T-helper 1 cell treated with Interleukin-12 subunit alpha and Interleukin-12 subunit beta and Interleukin-4 antibody, amounts not matched to agents 30 μg/mL and 1 μg/mL, for 36 hours (primary cell): ENCODE data around the gene EMCN.

ENCODE experiments used
- H3K27ac Mint-ChIP-seq: one replicate; pipeline ENCODE4 v1.8.0; 2021; ENCODE audit warnings: mild to moderate bottlenecking, mixed read lengths
- H3K27me3 Mint-ChIP-seq: one replicate; pipeline ENCODE4 v1.8.0; 2021; ENCODE audit warnings: low read depth, mixed read lengths
- H3K36me3 Mint-ChIP-seq: one replicate; pipeline ENCODE4 v1.8.0; 2021; ENCODE audit warnings: low read depth, mixed read lengths
- H3K4me1 Mint-ChIP-seq: one replicate; pipeline ENCODE4 v1.8.0; 2021; ENCODE audit warnings: low read depth, mixed read lengths
- H3K4me3 Mint-ChIP-seq: one replicate; pipeline ENCODE4 v1.8.0; 2021; ENCODE audit warnings: mild to moderate bottlenecking, moderate library complexity, mixed read lengths
- H3K9me3 Mint-ChIP-seq: one replicate; pipeline ENCODE4 v1.8.0; 2021; ENCODE audit warnings: mixed read lengths

Gene EMCN

DNA sequence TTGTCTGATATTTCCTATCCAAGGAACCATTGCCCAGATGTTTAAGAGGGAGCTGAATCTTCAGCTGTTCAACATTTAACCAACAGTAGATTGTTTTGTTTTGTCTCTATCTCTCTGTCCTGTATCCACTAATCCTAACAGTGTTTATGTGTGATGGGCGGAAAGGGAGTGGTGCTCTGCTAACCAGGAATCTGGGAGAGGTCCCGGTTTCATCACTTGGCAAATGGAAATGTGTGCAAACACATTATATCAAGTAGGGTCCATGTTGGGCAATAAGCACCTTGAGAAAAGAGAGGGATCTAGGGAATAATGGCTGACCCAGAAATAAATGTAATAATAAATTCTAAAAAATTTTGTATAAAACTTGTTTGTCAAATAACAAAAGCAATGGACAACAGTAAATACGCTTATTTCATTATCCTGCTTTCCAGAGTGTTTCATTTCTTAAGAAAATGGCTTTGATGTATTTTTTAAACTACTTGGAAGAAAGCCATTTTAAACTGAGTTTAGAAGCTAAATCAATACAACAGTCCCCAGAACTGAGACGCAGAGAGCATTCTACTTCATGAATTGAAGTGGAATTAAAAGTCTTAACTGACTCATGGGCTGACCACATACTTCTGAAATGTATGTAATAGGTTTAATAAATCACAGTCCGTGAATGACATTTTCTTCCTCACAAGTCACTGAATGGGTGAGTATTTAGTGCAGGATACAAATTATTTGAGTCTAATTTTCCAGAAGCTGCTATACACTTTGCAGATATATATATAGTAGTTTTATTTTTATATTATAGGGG, 55.8 kb downstream of the EMCN start:
- H3K27me3 Mint-ChIP-seq, result no peaks in the 10 kb centered on the region
- H3K27ac Mint-ChIP-seq, result no peak overlapping the region
- no peaks in the 10 kb centered on the region for H3K36me3 Mint-ChIP-seq
- H3K9me3 Mint-ChIP-seq, result peaks cover 13% of the 10 kb centered on the region
- no peak overlapping the region for H3K4me3 Mint-ChIP-seq
- peaks cover 11% of the 10 kb centered on the region for H3K4me1 Mint-ChIP-seq

DNA sequence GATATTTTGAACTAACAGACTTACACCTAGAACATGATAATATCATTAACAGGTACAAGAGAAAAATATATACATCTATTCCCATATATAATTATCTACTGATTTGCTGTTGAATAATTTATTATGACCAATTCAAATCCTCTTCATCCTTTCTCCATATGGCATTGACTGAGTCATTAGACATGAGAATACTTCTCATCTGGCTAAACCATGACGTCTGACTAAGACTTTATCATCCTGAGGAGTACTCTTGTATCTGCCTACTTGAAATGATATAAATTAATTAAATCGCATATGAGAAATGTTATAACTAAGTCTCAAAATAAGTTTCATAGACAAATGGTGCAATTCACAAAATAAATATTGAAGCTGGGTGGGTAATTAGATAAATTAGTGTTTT, 67.4 kb downstream of the EMCN start:
- H3K9me3 Mint-ChIP-seq, result peaks cover under 1% of the 10 kb centered on the region
- H3K4me1 Mint-ChIP-seq, result no peaks in the 10 kb centered on the region
- H3K27me3 Mint-ChIP-seq, result peaks cover 7% of the 10 kb centered on the region
- no peak overlapping the region for H3K27ac Mint-ChIP-seq
- H3K4me3 Mint-ChIP-seq, result no peak overlapping the region
- H3K36me3 Mint-ChIP-seq, result no peaks in the 10 kb centered on the region

DNA sequence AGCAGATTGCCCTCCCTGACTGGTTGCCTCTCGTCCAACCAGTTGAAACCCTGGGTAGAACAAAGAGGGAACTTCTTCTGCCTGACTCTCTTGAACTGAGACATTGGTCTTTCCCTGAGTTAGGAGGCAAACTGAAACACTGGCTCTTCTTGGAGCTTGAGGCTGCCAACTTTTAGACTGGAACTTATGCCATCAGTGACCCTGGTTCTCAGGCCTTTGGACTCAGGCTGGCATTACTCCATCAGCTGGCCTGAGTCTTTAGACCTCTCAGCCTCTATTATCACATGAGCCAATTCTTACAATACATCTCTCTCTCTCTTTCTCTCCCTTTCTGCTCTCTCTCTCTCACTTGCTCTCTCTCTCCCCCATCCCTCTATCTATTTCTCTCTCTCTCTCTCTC, 86.4 kb downstream of the EMCN start:
- peaks cover 6% of the 10 kb centered on the region for H3K9me3 Mint-ChIP-seq
- H3K27ac Mint-ChIP-seq, result no peak overlapping the region
- peaks cover 4% of the 10 kb centered on the region for H3K27me3 Mint-ChIP-seq
- H3K4me1 Mint-ChIP-seq, result peaks cover 5% of the 10 kb centered on the region
- no peaks in the 10 kb centered on the region for H3K36me3 Mint-ChIP-seq
- H3K4me3 Mint-ChIP-seq, result no peak overlapping the region

DNA sequence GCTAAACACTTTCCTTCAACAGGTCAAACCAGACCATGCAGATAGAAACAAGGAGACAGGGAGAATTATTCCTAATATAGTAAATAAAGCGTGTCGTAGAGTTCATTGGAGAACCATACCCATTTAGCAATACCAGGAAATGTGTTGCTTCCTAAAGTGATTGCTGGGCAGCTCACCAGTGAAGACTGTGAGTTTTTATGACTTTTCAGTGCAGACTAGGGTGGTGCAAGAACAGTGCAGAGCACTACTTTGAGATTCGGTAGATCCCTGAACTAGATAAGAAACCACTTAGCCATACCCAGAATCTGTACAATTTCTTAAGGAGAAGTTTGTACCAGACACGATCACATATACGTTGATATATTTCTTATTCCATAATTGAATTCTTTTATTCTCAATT, 87.4 kb downstream of the EMCN start:
- no peak overlapping the region for H3K27ac Mint-ChIP-seq
- no peak overlapping the region for H3K4me3 Mint-ChIP-seq
- H3K27me3 Mint-ChIP-seq, result peaks cover 4% of the 10 kb centered on the region
- peaks cover 6% of the 10 kb centered on the region for H3K9me3 Mint-ChIP-seq
- H3K36me3 Mint-ChIP-seq, result no peaks in the 10 kb centered on the region
- H3K4me1 Mint-ChIP-seq, result peaks cover 5% of the 10 kb centered on the region

DNA sequence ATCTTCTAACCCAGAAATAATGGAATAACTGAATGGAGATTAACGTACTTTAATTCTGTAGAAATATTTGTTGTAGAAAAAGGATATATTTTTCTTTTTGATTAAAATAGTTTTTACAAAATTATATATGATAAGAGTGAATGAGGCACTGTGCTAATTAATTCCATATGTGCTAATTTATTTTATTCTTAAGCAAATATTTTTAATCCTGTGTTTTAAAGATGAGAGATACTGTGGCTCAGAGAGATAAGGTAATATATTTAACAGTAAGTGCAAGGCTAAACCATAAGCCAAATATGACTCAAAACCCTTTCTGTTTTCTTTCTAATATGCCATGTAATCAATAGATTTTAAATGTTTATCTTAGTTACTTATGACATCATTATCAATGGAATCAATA, 88.2 kb downstream of the EMCN start:
- H3K4me1 Mint-ChIP-seq, result peaks cover 5% of the 10 kb centered on the region
- H3K27ac Mint-ChIP-seq, result no peak overlapping the region
- no peak overlapping the region for H3K4me3 Mint-ChIP-seq
- H3K9me3 Mint-ChIP-seq, result peaks cover 6% of the 10 kb centered on the region
- H3K36me3 Mint-ChIP-seq, result no peaks in the 10 kb centered on the region
- H3K27me3 Mint-ChIP-seq, result peaks cover 4% of the 10 kb centered on the region

DNA sequence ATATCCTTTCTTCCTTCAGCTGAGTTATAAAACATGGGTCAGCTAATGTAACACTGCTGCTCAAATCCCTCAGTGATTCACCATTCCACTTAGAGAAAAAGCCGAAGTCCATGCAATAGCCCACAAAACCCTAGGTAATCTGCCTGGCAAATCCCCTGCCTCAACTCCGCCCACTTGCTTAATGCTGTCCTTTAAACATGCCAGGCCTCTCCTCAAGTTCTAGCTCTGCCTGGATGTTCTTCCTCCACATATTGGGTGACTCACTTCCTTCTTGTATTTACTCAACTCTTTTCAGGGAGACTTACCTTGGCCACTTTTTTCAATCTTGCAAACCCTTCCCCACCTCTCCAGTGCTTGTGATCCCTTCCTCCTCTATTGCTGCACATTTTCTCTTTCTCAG, 89.8 kb downstream of the EMCN start:
- peaks cover 5% of the 10 kb centered on the region for H3K4me1 Mint-ChIP-seq
- H3K9me3 Mint-ChIP-seq, result no peaks in the 10 kb centered on the region
- no peak overlapping the region for H3K27ac Mint-ChIP-seq
- H3K36me3 Mint-ChIP-seq, result no peaks in the 10 kb centered on the region
- H3K27me3 Mint-ChIP-seq, result no peaks in the 10 kb centered on the region
- no peak overlapping the region for H3K4me3 Mint-ChIP-seq

DNA sequence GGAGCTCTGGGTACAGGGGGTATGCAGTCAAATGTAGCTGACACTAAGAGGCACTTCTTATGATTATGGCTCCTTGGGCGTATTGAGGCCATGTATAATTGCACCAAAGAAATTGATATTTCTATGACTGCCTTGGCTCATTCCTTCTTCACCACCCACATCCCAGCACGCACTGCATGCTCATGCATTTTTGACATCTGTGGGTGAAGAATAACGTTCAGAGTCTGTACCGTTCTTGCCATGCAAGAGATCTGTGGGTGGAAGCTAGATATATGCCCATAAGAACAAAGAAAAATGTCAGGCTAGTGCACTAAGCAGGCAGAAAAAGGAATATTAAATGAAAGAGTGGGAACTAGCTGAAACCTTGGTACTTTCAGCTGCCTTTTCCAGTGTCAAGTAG, 93.4 kb downstream of the EMCN start:
- peaks cover 3% of the 10 kb centered on the region for H3K4me1 Mint-ChIP-seq

DNA sequence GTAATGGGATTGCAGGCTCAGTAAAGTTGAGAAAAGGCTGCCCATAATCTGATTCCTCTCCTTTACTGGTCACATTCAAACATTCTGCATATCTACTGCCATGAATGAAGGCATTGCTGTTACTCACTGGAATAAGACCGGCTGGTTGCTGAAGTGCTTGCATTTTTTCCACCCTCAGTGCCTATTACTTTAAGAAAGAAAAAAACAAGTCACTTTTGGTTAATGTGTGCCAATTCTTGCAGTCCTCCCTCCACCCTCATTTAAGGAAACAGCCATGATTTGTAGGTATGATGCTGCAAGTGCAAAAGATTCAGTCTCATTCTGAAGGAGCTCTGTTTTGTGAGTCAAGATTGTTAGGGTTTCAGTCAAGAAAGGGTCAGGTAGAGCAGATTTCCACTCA, 94.9 kb downstream of the EMCN start:
- Mint-ChIP-seq H3K4me1 (no peaks in the 10 kb centered on the region), H3K9me3 (no peaks in the 10 kb centered on the region), H3K4me3 (no peak overlapping the region), H3K27ac (no peak overlapping the region), H3K27me3 (peaks cover 11% of the 10 kb centered on the region), H3K36me3 (no peaks in the 10 kb centered on the region)

More for the DNA sequence above, 93.4 kb downstream of the EMCN start:
- Mint-ChIP-seq H3K36me3 (no peaks in the 10 kb centered on the region), H3K27me3 (peaks cover 4% of the 10 kb centered on the region), H3K27ac (no peak overlapping the region), H3K9me3 (no peaks in the 10 kb centered on the region), H3K4me3 (no peak overlapping the region)

DNA sequence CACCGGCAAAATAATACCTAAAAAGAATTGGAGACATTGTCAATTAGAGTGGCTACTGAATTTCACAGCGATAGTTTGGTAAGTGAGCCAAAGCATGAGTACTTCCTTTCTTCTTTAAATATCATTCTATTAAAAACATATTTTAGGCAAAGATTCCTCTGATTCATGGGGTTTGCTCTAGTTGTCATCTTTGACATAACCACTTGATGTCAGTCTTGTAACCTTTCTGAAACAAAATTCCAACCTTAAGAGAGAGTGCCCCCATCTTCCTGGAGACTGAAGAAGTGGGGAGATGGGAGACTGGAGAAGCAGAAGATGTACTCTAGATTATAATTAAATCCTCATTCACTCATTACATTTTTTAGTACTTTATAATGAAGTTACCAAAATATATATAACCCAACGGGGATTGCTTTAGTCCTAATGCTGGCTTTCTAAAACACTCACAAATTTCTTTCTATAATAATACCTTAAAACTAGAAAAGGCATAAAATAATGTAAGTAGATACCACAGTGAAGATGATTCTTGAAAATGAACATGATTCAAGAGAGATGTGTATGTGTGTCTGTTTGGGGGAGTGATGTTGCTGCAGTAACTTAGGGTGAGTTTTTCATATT, 96.4 kb downstream of the EMCN start:
- Mint-ChIP-seq H3K9me3 (no peaks in the 10 kb centered on the region), H3K4me3 (no peak overlapping the region), H3K27ac (no peak overlapping the region), H3K36me3 (no peaks in the 10 kb centered on the region), H3K27me3 (peaks cover 11% of the 10 kb centered on the region), H3K4me1 (no peaks in the 10 kb centered on the region)

DNA sequence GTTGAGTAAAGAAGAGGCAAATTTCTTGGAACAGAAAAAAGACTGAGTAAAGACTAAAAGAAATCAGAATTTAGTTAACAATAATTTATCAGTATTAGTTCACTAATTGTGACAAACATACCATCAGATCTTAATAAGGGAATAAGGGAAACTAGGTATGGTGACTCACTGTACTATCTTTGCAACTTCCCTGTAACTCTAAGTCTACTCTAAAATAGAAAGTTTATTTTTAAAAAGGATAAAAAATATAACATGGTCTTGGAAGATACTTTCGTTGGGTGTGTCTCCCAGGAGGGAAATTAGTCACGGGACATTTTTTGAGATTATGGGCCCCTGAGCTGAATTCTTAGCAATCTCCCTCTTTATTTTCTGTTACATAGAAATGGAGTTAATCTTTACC, 97.3 kb downstream of the EMCN start:
- no peak overlapping the region for H3K4me3 Mint-ChIP-seq
- H3K9me3 Mint-ChIP-seq, result no peaks in the 10 kb centered on the region
- no peak overlapping the region for H3K27ac Mint-ChIP-seq
- no peaks in the 10 kb centered on the region for H3K4me1 Mint-ChIP-seq
- peaks cover 11% of the 10 kb centered on the region for H3K27me3 Mint-ChIP-seq
- H3K36me3 Mint-ChIP-seq, result no peaks in the 10 kb centered on the region

DNA sequence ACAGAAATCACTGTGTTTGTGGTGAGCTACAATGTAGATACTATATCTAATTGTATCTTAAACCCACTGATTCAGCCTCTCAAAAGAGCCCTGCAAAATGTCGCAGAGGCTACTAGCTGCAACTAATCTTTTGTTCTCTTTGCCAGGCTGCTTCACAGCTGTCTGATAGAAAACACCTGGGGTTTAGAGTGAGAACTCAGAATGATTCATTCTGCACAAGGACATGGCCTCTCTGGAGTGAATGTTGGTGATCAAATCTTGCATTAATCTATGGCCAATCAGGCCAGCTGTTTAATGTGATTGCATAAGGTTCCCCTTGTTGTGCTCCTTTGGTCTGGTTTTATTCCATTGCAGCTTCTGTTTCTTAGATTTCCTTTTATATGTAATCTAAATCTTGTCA, 100.3 kb downstream of the EMCN start:
- no peak overlapping the region for H3K27ac Mint-ChIP-seq
- H3K36me3 Mint-ChIP-seq, result no peaks in the 10 kb centered on the region
- H3K4me3 Mint-ChIP-seq, result no peak overlapping the region
- peaks cover 11% of the 10 kb centered on the region for H3K27me3 Mint-ChIP-seq
- H3K4me1 Mint-ChIP-seq, result no peaks in the 10 kb centered on the region
- no peaks in the 10 kb centered on the region for H3K9me3 Mint-ChIP-seq

DNA sequence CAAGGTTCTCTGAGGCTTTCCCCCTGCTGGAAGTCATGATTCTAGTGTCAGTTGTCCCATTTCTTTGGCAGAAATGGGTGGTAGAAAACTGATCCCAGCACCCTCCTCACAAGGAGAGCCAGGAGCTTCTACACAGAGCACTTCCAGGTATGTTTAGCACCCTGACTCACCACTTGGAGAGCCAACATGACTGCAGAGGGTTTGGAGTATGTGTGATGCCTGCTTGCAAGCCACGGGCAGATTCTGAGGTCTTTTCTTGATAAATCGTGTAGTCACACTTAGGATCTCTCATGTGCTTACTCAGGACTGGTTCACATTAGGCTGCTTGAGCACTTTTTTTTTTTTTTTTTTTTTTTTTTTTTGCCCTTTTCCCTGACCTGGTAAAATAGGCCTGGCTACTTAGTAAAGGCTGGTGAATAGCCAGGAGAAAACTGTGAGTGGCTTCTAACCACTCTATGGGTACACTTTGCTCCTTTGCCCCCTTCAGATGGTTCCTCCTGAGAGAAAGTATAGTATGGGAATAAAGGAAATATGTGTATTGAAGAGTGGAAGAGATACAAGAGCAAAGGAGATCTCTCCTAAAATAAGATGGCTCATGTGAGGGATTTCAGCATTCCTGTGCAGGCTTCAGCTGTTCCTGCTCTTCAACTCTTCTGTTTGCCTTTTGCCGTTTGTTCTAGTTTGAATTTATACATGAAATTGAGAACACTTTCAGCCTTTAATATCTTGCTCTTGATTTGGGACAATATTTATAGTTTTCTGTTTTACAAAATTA, 103.6 kb downstream of the EMCN start:
- Mint-ChIP-seq H3K36me3 (no peaks in the 10 kb centered on the region), H3K4me3 (no peak overlapping the region), H3K27ac (no peak overlapping the region), H3K9me3 (no peaks in the 10 kb centered on the region), H3K27me3 (peaks cover 7% of the 10 kb centered on the region), H3K4me1 (no peaks in the 10 kb centered on the region)

DNA sequence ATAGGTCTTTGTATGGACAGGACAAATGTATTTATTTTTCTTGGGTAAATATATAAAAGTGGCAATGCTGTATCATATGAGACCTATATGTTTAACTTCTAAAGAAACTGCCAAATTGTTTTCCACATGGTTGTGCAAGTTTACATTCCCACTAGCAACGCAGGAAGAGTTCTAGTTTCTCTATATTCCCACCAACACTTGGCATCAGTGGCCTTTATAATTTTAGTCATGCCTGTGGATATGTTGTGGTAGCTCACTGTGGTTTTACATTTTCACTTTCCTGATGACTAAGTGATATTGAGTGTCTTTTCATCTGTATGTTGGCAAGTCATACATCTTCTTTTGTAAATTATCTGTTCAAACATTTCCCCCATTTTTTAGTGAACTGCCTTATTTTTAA, 126.0 kb downstream of the EMCN start:
- H3K4me1 Mint-ChIP-seq, result peaks cover 1% of the 10 kb centered on the region
- peaks cover 3% of the 10 kb centered on the region for H3K27me3 Mint-ChIP-seq
- H3K27ac Mint-ChIP-seq, result no peak overlapping the region
- no peaks in the 10 kb centered on the region for H3K9me3 Mint-ChIP-seq
- no peak overlapping the region for H3K4me3 Mint-ChIP-seq
- H3K36me3 Mint-ChIP-seq, result no peaks in the 10 kb centered on the region

DNA sequence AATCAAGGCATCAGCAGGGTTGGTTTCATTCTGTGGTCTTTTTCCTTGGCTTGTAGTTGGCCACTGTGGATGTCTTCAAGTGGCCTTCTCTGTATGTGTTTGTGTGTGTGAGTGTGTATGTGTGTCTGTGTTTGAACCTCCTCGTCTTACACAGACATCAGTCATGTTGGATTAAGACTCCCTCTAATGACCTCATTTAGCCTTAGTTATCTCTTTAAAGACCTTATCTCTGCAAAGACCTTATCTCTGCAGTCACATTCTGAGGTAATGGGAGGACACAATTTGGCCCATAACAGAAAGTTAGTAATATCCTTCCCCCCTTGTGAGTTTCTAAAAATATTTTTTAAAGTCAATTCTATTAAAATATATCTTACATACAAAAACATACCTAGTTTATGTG, 126.7 kb downstream of the EMCN start:
- no peaks in the 10 kb centered on the region for H3K9me3 Mint-ChIP-seq
- no peak overlapping the region for H3K4me3 Mint-ChIP-seq
- no peak overlapping the region for H3K27ac Mint-ChIP-seq
- peaks cover 1% of the 10 kb centered on the region for H3K4me1 Mint-ChIP-seq
- no peaks in the 10 kb centered on the region for H3K36me3 Mint-ChIP-seq
- H3K27me3 Mint-ChIP-seq, result peaks cover 3% of the 10 kb centered on the region

DNA sequence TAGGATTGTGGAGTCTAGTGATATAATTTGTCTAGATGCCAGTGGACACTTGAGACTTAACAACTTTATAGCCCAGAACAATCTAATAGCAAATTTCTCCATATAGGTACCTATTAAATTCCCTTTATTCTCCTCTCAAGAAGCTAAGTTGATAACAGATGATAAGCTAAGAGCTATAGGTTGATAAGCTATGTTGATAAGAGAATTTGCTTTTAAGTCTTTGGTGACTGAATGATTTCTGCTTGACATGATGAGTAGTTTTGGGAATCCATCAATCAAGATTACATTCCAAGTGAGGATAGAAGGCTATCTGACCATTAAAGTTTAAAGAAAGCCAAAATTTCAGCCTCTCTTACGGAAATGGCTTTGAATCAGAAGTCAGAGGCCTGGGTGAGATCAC, 131.6 kb downstream of the EMCN start:
- no peaks in the 10 kb centered on the region for H3K9me3 Mint-ChIP-seq
- H3K4me3 Mint-ChIP-seq, result no peak overlapping the region
- no peaks in the 10 kb centered on the region for H3K36me3 Mint-ChIP-seq
- no peak overlapping the region for H3K27ac Mint-ChIP-seq
- no peaks in the 10 kb centered on the region for H3K4me1 Mint-ChIP-seq
- no peaks in the 10 kb centered on the region for H3K27me3 Mint-ChIP-seq
